GM18502 (cell line): ENCODE data around the gene ADCY9.
A peak's percentile ranks its signal among the peaks of the same experiment; 100 is the strongest.

Experiments used
- ATAC-seq: cut with Tn5 transposase; IDR thresholded peaks from one replicate; pipeline ENCODE4 v1.9.1; 2021; ENCODE audit warnings: mild to moderate bottlenecking; ENCODE audit not compliant: unreplicated experiment, poor library complexity

ADCY9 gene

DNA sequence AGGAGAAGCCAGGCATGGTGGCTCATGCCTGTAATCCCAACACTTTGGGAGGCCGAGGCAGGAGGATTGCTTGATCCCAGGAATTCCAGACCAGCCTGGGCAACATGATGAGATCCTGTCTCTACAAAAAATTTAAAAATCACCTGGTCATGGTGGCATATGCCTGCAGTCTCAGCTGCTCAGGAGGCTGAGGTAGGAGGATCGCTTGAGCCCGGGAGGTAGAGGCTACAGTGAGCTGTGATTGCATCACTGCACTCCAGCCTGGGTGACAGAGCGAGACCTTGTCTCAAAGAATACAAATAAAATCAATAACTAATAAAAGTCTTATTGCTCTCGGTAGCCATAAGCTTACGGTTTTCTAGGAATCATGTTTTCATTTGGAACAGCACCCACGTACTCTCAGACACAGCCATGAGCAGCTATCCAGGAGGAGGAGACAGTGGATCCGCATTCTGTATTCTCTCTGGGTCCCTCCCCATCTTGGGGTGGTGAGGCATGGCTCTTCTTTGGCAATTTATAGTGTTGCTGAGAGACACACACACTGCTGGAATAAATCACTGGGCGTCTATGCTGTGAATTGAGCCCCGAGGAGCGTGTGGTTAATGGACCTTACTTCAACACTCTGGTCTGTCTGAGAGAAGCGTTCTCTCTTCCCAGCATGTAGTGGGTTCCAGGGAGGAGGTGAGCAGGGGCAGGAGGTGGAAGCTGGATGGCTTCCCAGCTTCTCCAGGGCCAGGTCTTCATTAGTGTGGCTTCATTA lies 8.5 kb upstream of the ADCY9 start:
- ATAC-seq = no peak

DNA sequence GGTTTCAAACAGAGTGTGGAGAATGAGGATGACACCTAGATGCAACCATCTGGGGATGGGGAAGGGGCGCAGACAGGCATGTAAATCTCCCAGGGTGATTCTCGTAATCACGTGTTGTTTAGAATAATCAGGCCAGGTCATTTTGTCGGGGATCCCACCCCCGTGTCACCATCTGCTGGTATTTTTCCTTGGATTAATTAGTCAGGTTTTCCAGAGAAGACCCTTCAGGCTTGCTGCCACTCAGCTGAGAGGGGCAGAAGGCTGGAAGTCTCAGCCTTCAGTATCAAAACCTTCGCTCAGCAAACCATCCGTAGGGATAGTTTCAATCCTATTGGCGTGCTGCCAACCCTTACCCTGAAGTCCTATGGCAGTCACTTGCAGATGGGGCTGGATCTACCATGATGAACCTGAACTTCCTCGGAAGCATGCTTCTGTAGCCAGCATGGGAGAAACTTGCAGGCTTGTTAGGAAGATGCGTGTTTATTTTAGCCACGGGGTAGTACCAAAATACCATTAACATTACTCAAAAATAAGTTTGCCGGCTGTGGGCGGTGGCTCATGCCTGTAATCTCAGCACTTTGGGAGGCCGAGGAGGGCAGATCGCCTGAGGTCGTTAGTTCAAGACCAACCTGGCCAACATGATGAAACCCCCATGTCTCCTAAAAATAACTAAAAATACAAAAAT lies 7.5 kb upstream of the ADCY9 start:
- ATAC-seq = no peak

DNA sequence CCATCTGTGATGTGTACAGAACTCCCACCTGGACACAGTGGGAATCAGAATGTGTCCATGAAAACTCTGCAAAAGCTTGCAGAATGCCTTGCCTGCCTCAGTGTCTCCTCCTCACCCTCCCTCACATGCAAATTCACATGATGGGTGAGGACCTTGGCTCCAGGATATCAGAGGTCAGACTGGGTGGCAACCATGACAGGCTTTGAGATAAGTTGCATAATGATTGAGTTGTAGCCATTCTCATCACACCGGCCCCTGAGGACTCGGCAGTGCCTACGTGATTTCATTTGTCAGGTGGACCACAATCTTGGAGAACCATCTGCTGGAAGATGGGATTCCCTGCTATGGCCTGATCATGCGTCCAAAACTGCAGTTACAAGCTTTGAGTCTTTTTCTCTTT lies 3.9 kb upstream of the ADCY9 start:
- ATAC-seq = no peak

DNA sequence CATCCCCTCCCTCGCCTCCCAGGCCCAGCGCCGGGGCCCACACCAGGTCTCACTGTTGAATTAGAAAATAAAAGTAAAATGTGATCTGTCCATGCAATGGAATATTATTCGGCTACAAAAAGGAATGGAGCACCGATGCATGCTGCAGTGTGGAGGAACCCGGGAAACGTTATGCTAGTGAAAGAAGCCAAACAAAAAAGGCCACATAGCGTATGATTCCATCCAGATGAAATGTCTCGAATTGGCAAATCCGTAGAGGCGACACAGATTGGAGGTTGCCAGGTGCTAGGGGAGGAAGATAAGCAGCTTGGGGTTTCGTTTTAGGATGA lies 972 bp upstream of the ADCY9 start:
- no peak for ATAC-seq

DNA sequence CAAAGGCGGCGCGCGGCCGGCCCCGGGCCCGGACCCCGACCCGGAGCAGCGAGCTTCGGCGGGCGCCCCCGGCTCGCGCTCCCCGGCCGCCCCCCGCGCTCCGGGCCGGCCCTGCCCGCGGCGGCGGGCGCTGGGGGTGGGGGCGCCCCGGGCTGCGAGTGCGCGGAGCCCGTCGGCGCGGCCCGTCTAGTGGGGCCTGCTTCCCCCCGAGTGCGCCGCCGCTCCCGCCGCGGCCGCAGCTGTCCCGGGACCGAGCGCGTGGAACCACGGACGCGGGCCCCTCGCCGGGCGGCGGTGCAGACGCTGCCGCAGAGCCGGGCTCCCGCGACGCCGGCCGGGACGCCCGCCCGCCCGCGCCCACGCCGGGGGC lies 308 bp downstream of the ADCY9 start:
- peak; percentile 34 for ATAC-seq

DNA sequence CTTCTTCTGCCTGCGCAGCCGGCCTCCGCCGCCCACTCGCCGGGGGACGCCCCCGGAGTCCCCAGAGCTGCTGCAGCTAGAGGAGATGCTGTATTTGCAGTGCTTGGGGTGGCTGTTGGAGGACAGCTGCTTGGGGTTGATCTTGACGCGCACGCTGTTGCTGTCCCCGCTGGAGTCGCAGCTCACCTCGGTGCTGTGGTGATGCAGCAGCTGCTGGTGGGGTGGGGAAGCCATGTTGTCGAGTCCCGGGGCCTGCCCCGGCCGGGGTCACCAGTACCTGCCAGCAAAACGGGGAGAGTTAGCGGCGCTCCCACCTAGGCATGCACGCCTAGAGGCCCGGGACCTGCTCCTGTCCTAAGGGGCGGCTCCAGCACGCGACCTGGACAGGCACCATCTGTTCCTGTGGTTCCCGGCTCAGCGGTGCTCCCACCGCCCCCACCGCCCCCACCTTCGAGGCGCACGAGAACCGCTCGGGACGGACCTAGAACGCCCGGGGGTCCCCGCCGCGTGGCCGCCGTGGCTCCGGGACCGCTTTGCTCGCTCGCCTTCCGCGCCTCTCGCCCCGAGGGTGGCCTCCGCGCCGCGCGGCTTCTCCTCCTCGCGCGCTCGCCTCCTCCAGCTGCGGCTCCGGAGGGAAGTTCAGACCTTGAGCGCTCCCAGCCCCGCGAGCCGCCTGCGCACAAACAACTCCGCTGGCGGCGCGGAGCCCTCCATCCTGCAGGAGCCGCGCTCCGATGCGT lies 863 bp downstream of the ADCY9 start:
- ATAC-seq = peak; percentile 27

DNA sequence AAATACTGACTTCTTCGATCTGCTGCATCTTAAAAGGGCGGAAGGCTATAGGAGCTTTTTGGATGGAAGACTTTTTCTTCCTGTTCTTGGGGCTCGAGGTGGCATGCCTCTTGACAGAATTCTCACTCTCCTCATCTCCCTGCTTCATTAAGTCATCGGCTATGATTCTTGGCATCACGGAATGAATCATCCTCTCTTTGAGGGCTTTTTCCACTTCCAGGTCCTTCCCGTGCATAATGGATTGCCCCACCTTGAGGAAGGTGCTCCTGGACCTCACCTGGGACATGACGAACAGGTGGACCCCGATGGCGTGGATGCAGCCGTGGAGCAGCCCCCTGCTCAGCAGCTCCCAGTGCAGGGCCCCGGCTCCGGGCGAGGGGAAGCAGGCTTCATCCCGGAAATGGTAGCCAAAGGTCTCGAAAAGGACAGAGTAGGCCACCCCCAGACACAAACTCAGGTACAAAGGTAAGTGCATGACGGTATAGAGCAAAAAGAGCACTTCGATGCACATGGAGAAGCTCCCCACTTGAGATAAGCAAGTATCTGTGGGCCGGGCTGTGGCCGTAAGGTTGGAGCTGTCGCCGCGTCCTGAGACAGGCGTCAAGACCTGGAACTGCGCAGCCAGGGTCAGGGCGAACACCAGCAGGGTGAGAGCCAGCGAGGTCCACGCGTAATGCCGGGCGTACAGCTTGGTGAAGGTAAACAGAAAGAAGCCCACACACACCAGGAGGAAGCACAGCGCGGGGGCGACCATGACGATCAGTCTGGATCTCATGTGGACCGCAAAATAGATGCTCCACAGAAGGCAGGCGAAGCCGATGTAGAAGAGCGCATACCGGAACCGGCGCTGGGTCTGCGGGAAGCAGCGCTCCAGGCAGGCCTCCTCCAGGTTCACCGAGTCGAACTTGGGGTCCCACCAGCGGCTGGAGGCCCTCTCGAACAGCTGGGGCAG lies 1.7 kb downstream of the ADCY9 start:
- no peak for ATAC-seq

DNA sequence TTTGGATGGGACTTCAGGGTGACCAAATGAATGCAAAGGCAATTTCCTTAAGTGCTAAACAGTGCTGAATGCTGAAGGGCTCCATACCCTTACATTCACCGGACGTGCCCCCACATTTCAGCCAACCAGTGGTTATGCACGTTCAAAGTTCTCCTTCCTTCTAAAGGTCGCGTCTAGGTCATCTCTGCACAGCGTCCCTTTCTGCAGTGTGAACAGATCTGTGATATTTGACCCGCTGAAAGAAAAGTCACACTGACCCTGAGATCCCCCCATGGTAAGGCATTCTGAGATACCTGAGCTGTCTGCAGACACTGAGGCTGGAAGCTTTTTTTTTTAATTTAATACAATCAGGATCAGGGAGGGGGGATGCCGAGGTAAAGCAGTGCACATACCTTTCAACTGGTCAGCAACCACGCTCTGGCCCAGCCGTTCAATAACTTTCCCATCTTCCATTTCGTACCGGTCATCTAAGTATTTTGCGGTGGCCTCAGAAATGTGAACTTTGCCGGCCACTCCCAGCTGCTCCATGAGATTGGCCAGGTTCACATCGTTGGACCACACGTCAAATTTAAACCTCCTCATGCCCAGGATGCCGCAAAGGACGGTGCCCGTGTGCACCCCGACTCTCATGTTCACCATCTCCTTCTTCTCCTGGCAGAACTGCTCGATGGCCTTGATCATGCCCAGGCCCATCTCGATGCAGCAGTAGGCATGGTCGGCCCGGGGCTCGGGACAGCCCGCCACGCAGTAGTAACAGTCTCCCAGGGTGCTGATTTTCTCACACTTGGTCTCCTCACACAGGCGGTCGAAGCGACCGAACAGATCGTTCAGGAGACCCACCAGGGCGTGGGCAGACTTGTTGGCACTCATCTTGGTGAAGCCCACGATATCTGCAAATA lies 2.6 kb downstream of the ADCY9 start:
- no peak for ATAC-seq

DNA sequence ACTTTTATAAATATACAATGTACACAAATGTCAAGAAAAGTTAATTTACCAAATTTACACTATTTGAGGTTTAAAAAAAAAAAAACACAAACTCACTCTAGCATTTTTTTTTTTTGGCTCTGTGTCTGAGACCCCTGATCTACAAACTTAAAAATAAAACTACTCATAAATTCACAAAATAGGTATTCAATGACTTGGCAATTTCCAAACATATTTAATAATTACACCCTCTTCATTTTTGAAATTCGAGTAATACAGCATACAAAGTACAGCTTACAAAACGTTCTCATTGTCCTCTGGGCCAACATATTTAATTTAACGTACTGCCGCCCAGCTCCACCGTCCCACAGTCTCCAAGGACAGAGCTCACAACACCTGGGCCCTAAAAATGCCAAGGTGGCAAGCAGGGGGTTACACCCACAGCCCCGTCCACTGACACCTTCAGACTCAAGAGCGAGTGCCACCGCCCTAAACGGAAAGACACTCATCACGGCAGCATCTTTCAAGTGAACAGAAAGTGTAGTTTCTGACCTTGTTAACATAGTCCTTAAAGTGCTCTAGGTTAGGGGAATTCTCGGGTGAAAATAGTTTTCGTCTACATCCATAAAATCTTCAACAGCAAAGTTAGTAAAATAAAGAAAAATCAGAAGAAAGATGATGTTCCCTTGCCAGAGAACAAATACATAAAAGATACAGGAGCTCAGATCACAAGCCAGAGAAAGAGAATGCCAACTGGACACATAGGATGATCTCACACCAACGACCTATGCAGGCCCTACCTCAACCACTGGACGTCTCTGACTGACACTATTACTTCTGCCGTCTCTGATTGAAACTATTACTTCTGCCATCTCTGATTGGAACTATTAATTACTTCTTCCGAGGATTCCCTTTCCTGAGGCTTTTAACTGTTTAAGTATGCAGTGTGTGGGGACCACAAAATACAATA lies 4.2 kb downstream of the ADCY9 start:
- ATAC-seq = no peak

DNA sequence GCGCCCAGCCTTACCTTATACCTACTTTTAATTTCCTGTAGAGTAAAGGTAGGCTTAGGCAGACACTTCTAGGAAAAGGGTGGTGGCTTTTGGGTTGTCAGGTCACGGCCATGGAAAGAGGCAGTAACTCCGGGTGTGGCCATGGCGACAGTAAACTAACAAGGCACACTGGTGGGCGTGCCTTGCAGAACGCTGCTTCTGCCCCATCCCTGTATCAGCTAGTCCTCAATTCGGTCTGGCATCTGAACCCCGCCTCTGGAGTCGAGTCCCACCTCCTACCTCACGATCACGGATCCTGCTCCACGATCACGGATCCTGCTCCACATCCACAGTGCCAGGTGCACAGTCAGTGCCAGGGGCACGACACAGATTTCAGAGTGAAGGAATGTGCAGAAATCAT lies 5.6 kb downstream of the ADCY9 start:
- no peak for ATAC-seq

DNA sequence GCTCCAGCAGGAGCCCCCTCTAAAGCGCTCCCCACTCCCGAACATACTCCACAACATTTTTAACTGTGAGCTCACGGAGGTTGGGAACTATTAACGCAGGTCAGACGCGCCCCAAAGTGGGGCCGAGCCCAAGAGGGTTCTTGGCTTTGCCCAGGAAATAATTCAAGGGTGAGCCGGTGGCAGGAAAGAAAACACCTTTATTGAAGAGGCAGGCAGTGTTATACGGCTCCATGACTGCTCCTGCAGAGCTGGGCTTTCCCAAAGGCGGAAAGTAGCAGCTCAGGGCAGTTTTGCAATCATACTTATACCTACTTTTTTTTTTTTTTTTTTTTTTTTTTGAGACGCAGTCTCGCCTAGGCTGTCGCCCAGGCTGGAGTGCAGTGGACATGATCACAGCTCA lies 6.2 kb downstream of the ADCY9 start:
- no peak for ATAC-seq

DNA sequence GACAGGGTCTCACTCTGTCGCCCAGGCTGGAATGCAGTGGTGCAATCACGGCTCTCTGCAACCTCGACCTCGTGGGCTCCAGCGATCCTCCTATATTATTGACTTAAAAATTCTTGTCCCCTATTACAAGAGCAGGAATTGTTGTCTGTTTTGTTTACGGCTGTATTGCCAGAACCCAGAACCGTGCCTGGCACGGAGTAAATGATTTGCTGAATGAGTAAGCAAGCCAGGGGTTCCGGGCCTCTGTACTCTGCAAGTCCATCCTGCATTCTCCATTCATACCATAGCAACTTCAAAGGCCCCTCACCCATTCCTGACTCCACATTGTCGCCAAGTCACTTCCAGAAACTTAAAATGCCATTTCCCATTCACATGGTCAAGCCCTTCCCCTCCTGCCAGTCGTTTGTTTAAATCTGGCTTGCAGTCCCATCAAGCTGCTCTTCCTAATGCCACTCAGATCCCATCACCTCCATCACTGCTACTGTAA lies 6.9 kb downstream of the ADCY9 start:
- ATAC-seq = no peak

DNA sequence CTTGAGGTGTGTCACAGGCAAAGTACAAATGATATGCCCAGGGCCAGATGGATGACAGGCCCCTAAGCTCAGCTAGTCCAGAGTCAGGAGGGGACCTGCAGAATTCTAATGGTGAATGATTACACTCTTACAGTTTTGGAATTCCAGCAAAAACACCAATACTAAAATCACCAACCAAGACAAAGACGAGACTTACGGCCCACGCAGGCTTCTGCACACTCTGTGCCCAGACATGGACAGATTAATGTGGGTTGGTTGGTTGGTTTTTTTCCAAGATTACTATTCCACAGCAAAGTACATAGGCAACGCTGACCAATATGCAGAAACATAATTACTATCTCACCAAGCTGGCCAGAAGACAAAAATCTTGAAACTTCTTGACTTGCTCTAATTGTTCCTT lies 9.7 kb downstream of the ADCY9 start:
- no peak for ATAC-seq

DNA sequence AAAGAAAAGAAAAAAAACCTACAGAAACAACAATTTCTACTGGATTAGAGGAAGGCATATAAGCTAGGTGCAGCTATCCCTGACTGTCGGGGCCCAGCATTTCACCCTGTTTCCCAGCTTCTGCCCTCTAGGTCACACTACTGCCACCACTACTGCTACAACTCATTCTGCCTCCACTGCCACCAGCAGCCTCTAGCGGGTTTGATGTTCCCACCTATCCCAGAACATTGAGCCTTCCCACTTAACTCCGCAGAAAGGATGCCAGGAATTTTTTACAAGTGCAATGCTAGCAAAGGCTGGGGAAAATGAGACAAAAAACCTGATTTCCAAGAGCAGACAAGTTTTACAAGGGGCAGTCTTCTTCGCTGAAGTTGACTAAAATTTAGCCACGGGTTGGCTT lies 10.4 kb downstream of the ADCY9 start:
- no peak for ATAC-seq

DNA sequence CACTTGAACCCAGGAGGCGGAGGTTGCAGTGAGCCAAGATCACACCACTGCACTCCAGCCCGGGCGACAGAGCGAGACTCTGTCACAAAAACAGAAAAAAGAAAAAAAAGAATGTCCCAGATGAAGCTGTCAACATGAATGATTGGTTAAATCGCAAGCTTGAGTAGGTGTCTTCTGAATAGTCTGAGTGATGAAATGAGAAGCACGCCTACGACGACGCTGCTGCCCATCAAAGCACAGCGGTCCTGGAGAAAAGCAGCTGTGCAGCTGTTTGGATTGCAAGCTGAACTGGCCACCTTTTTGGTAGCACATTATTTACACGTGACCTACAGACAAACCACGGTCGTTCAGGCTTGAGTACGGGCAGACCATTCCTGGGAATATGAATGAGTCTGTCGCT lies 12.5 kb downstream of the ADCY9 start:
- ATAC-seq = no peak

DNA sequence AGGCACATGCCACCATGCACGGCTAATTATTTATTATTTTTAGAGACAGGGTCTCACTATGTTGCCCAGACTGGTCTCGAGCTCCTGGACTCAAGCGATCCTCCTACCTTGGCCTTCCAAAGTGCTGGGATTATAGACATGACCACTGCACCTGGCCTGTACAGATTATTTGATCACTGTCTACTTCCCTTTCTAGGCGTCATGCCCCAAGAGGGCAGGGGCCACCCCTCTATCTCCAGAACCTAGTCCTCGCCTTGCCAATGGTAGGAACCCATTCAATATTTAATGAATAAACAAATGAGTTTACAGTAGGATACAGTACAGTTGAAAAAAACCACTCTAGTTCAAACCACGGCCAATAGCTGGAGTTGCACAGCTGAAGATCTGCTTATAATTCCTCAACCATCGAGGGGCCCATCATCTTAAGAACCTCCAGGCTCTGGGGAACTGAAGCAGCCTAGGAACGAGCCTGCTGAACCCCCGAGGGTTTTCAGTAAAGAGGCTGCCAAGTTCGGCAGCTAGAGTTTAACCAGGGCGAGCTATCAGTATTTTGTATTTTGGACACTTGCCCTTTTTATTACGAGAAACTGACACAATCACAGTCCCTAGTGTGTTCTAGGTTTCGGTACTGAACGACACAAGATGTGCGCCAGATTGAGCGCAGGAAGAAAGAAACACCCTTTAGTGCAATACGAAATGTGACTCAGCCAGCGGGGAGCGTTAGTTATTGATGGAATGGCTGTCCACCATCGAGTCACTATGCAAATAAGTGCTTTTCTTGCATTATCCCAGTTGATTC lies 14.6 kb downstream of the ADCY9 start:
- ATAC-seq = no peak

DNA sequence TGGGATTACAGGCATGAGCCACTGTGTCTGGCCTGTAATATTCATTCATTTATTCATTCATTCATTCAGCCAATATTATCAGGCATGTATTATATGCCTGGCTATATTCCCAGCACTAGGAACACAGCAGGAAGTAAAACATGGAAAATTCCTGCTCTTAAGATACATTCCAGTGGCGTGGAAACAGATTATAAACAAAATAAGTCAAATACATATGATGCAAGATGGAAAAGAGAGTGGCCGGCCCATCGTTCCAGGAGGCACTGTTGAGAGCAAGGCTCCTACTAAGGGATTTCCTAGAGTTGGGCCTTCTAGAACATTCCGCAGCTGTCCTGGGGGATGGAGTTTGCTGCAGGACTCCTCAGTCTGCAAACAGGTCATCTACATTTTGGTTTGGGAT lies 17.7 kb downstream of the ADCY9 start:
- ATAC-seq = no peak

DNA sequence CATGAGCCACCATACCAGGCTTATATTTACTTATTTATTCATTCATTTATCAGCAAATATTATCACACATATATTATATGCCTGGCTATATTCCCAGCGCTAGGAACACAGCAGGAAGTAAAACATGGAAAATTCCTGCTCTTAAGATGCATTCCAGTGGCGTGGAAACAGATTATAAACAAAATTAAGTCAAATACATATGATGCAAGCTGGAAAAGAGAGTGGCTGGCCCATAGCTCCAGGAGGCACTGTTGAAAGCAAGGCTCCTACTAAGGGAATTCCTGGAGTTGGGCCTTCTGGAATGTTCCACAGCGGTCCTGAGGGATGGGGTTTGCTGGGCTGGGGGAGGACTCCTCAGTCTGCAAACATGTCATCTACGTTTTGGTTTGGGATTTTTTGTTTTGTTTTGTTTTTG lies 18.4 kb downstream of the ADCY9 start:
- no peak for ATAC-seq
